Activated CD8-positive, alpha-beta memory T cell treated with anti-CD3 and anti-CD28 coated beads, Interleukin-2, amount 50 U/mL, for 1 hour (primary cell): ENCODE data around the gene MITF.

Experiments
- DNase-seq: peaks from one replicate; pipeline ENCODE4 v3.0.0-alpha.2; 2020; ENCODE audit errors: extremely low read depth

MITF gene

GRCh38 chr3:69755795-69756194 is 16.5 kb downstream of the MITF start:
- no peak for DNase-seq

DNA sequence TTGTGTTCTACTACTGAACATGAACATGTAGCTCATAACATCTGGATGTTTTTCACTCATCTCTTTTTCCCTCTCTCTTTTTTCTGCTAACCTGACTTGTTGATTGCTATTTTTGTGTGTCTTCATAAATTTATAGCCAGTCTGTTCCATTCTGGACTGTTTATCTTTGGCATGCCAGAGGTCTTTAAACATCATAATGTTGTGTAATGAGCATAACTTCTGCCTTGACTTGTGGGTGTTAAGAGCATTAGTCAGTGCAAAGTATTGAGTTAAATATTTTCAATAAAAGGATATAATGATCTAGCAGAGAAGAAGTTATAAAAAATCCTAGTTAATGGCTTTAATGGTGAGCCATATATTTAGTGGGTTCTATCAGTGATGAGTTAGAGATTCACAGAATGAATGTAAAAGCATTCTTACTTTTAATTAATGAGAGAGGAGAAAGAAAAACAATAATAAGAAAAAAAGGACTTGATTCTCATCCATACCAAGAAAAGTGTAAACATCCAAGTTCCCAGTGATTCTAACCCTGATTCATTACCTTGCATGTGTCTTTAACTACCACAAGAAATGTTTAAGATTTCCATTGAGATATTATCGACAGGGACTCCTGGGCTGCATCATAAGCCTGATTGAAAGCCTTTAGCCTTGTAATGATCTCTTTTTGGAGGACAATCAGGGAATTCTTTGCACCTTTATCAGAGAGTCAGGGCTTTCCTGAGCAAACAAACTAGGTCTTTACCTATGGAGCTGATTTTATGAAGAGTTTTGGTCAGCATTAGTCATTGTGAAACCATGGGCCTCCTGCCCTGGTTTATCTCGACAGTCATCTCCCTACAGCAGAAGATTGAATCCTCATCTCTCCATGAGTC is 22.9 kb downstream of the MITF start:
- DNase-seq = no peak

- DNase-seq = no peak
Measured at GRCh38 chr3:69762768-69763229, 23.5 kb downstream of the MITF start.

DNA sequence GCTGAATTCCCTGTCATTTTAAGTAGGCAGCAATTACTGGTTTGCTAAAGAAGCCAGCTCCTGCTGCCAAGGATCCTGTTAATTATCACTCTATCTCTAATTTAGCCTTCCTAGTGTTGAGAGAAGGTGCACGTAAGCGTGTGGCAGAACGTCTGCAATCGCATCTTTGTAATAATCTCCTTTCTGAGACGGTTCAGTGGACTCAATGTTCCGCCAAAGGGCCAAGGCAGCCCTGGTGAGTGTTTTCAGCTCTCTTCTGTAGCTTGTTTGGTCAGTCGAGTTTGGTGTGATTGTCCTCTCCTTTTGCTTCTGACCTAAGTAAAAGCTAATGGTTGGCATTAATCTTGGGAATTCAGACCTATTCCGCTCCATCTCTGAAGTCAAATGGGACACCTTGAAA is 24.2 kb downstream of the MITF start:
- DNase-seq = no peak

GRCh38 chr3:69764121-69764741 is 25.0 kb downstream of the MITF start:
- no peak for DNase-seq

GRCh38 chr3:69764861-69765260 is 25.6 kb downstream of the MITF start:
- DNase-seq = no peak

GRCh38 chr3:69766638-69767037 is 27.4 kb downstream of the MITF start:
- no peak for DNase-seq

DNA sequence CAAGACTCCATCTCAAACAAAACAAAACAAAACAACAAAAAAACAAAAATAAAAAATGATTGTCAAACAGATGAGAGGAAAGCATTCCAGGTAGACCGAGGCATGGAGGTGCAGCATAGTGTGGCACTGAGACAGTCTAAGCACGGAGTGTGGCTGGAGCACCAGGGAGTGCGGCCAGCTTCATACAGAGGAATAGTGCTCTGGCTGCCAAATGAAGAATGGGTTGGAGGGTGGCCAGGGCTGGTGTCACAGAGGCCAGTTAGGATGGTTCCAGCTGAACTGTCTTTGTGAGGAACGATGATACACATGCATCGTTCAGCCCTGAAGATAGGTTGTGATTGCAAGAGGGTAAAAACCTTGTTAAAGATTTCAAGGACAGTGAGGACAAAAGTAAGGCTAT is 28.3 kb downstream of the MITF start:
- DNase-seq = no peak

GRCh38 chr3:69768438-69768837 is 29.2 kb downstream of the MITF start:
- DNase-seq = no peak

DNA sequence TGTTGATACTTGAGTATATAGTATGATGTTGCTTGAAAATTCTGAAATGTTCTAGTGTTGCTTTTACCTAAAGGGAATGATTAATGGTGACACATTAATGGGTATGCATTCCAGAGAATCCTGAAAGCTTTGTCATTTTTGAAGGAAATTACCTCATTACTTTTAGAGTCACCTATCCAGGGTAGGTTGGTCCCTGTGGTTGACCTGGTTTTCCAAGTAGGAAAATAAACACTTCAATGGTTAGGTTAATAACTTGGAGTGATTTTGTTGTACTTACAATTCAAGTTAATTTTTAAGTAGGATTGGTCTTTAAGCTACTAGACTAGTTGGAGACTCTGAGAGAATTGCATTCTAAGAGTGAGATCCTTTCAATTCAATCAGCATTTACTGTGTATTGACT is 31.0 kb downstream of the MITF start:
- no peak for DNase-seq

DNA sequence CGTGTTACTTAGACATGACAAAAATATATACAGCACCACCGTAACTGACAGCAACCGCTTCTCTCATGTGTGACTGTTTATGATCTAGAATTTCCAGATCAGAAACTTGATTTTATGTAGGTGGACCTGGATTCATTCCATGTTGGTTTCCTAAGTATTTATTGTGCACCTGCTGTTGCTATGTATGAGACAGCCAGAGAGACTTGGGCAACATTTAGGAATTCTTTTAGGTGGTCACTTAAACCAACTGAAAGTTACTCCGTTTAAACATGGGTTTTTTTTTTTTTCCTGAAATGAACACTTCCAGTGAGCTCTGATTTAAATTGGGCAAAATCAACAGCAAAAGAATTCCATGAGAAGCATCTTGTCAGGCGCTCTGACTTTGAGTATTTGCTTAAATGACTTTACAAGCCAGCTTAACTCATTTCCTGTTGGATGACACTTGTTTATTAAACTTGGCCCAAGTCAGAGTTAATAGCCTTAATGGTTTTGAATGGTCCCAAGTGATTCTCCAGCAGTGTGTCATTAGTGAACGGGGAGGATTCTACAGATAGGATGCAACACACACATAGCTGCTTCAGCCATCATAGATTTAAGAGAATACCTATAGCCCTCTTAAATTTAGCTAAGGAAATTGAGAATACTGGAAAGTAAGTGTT is 31.8 kb downstream of the MITF start:
- DNase-seq = no peak

DNA sequence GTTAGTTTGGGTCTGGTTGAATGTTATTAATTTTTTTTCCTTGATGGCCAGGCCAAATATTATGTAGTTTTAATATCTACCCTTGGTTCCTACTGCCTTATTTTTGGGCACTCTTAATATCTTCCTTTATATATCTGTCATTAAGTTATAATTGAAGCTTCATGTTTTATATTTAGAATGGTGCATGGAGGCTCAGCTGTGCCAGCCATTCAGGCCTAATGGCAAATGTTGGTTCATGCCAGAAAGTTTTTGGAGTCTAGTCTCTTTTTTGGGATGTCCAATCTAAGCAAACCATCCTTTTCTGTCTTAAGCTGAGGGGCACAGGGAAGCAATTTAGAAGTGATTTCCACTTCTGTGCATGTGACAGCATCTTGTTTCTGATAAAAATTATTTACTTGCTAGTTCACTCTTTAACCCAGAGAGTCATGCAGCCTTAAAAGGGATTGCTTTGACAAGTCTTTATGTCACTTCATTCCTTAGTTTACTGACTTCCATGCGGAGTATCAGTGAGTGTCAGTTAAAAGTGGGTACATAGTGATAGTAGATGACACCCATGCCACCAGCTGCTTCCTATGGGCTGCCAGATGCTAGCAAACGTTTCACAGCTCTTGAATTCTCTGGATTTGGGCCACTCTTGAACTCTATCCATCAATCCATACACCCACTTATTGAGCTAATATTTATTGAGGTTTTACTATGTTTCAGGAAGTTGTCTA is 33.0 kb downstream of the MITF start:
- DNase-seq = no peak

- DNase-seq = no peak
Measured at GRCh38 chr3:69774029-69774428, 34.8 kb downstream of the MITF start.

DNA sequence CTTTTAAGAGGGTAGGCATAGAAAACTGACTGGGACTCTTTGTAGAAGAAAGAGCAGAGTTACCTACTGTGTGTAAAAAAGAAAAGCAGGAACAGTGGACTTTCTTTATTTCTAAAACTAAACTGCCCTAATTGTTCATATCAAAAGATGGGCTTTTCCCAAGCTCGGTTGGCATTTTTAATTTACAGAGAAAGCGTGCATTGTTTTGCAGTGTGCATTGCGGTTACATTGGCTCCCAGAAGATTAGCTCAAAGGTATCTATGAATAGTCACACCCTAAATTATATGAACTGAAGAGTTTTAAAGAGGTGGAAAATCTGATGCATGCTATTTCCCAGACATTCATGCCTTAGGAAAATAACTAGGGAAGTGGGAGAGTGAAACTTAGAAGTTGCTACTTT is 36.5 kb downstream of the MITF start:
- DNase-seq = no peak

- no peak for DNase-seq
Measured at GRCh38 chr3:69776289-69776688, 37.0 kb downstream of the MITF start.

DNA sequence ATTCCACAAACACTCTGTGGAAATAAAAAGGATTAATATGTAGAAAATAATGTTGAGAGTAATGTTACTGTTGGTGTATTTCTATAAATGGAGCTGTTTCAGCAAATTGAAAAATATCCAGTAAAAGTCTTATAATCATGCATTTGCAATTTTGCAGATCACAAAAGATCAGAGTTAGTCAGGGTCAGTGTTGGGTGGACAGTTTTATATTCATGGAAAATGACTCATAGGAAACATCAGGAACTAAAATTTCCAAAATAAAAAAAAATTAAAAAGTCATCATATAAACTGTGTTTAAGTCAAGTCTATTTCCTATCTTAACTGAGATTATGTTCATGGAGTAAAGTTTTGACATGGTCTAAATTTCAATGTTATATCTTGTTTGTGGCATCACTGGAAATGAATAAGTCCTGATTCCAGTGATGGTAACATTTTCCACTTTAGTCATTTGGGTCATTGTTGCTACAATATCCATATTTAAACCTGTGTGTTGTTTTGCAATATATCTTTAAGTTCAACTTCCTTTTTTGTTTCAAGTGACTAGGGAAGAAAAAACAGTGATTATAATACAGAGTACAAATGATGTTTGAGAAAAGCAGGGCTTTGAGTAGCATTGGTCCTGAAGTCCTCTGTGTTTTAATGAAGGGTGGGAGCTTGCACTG is 37.8 kb downstream of the MITF start:
- no peak for DNase-seq

DNA sequence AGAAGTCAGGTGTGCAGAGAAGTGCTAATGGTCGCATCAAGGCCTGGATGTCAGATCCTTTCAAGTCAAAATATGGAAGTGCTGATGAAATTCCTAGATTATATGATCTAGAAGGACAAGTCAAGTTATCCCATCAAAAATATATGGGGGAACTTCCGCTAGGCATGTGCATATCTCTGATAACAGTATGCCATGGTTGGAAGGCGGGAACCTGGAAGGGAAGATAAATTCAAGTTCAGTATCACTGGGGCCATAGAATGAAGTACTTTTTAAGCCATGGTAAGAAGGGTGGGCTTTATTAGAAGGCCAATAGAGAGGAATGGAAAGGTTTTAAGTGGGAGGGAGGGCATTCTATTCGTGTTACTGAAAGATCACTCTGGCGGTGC is 38.3 kb downstream of the MITF start:
- DNase-seq = no peak

DNA sequence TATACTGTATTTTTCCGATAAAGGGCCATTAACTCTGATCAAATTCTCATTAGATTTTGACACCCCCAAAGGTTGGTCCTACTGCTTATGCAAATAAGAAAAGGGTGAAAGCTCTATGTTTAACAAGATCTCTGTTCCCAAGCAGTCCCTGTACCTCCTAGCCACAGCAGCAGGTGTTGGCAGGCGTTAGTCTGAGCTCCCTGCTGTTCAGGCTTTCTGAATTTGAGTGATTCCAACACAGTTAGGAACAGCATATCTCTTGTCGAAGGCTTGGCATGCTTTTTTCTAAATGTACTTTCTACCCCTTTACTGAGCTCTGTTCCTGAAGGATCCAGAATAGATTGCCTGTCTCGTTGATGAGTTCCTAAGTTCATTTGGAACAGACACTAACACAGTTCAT is 42.3 kb downstream of the MITF start:
- DNase-seq = no peak

DNA sequence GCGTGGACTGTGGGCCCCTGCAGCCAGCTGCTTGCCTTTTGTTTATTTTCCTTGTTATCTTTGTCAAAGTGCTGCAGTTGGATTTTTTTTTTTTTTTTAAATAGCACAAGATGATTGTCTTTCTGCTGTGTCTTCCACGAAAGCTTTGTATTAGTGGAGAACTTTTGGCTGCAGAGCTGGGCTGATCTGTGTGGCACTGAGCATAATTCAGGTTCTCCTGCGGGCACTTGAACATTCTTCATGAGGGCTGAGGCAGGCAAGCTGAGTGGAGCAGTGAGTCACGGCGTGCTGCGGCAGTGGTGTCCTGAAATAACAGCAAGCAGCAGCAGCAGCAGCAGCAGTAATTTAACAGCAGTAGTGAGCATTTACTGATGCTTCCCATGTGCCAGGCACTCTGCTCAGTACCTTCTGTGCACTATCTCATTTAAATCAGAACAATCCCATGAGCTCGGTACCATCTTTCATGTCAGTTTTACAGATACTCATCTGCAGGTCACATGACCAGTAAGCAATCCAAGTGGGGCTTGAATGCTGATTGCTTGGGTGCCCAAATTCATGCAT is 45.8 kb downstream of the MITF start:
- DNase-seq = no peak

DNA sequence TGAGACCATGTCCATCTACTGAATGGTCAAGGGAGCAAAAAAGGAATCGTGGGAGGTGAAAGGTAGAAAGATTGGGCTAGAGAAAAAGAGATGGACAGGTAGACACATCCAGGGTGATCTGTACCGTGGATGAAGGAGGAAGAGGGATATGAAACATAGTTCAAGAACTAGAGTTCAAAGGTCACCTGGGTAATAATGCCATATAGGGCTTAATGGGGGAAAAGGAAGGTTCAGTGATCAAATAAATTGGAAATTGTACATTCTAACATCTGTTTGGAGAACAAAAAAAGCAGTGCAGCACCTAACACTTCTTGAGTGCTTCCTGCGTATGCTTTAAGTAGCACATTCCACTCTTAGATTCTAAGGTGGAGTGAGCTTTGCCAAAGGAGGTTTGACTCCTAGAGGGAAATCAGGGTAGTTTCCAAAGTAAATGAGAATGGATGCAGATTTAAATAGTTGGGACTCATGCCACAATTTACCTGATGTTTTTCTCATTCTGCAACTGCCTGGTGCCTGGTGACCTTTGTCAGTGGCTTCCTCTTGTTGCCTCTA is 46.6 kb downstream of the MITF start:
- DNase-seq = no peak

DNA sequence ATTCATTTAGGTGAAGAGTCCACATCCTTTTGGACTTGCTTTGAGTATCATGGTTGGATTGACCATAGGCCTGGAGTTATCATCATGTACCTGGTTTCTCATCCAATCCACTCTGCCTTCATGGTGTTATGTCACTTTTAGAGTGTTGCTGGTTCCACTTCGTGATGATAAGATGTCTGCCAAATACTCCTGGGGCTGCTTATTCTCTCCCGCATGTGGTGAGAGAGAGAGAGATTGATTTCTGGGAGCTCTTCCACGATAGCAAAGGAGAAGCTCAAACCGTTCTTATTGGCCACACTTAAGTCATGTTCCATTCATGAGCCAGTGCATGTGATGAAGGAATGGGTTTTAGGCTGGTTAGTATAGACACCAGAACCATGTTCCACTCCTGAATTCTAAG is 47.6 kb downstream of the MITF start:
- DNase-seq = no peak
